GM23338 (cell line): Measurements from ENCODE around the gene GRK5. TPM values are rescaled to one million over a fixed set of nuclear protein-coding genes. Genes with fewer than 3 reads are reported as not detected.

Experiments
- ATAC-seq: fragments of 200-7000 bp; cut with Tn5 transposase; 3 replicates; pipeline ENCODE4 v1.9.1; 2020
- DNase-seq: peaks from one replicate; pipeline ENCODE4 v3.0.0-alpha.2; 2015; ENCODE audit warnings: low spot score
- H2AFZ ChIP-seq: fragments of 200-600 bp; sonication (generic); 2 replicates; pipeline ENCODE4 v1.8.0; 2016; ENCODE audit warnings: antibody characterized with exemption, mild to moderate bottlenecking, moderate library complexity
- H3F3A ChIP-seq: fragments of 200-600 bp; sonication (generic); replicated peaks from 2 replicates; pipeline ENCODE4 v1.8.0; 2017; ENCODE audit warnings: antibody characterized with exemption, mixed run types, low read depth
- H3K27ac ChIP-seq: fragments of 200-600 bp; sonication (generic); 2 replicates; pipeline ENCODE4 v1.6.1; 2016; ENCODE audit warnings: low read depth
- H3K27me3 ChIP-seq: fragments of 200-600 bp; sonication (generic); 2 replicates; pipeline ENCODE4 v1.8.0; 2016; ENCODE audit warnings: mild to moderate bottlenecking, mixed run types, moderate library complexity; ENCODE audit not compliant: insufficient read depth
- H3K36me3 ChIP-seq: fragments of 200-600 bp; sonication (generic); 2 replicates; pipeline ENCODE4 v1.8.0; 2016; ENCODE audit warnings: mild to moderate bottlenecking; ENCODE audit not compliant: insufficient read depth
- H3K4me1 ChIP-seq: fragments of 200-600 bp; sonication (generic); 2 replicates; pipeline ENCODE4 v1.8.0; 2016; ENCODE audit warnings: mild to moderate bottlenecking, moderate library complexity; ENCODE audit not compliant: insufficient read depth
- H3K4me2 ChIP-seq: fragments of 200-600 bp; sonication (generic); 2 replicates; pipeline ENCODE4 v1.7.1; 2017; ENCODE audit warnings: mixed run types
- H3K4me3 ChIP-seq: fragments of 200-600 bp; sonication (generic); 2 replicates; pipeline ENCODE4 v1.6.1; 2016; ENCODE audit warnings: mixed run types
- H3K79me2 ChIP-seq: fragments of 200-600 bp; sonication (generic); replicated peaks from 2 replicates; pipeline ENCODE4 v1.8.0; 2017; ENCODE audit warnings: mild to moderate bottlenecking; ENCODE audit not compliant: insufficient read depth
- H3K9me2 ChIP-seq: fragments of 200-600 bp; sonication (generic); 2 replicates; pipeline ENCODE4 v1.8.0; 2017; ENCODE audit not compliant: insufficient read depth
- H4K20me1 ChIP-seq: fragments of 200-600 bp; sonication (generic); replicated peaks from 2 replicates; pipeline ENCODE4 v1.8.0; 2017; ENCODE audit warnings: mild to moderate bottlenecking; ENCODE audit not compliant: insufficient read depth
- H3K27ac Mint-ChIP-seq: 2 replicates; pipeline ENCODE4 v1.8.0; 2020; ENCODE audit warnings: inconsistent platforms, mild to moderate bottlenecking, moderate library complexity, mixed read lengths
- H3K27me3 Mint-ChIP-seq: 3 replicates; pipeline ENCODE4 v1.8.0; 2022; ENCODE audit warnings: low read depth, mild to moderate bottlenecking, moderate library complexity, mixed read lengths, inconsistent platforms; ENCODE audit not compliant: insufficient read depth, poor library complexity
- H3K36me3 Mint-ChIP-seq: 3 replicates; pipeline ENCODE4 v1.8.0; 2021; ENCODE audit warnings: low read depth, mild to moderate bottlenecking, inconsistent platforms, moderate library complexity, mixed read lengths
- H3K4me1 Mint-ChIP-seq: 3 replicates; pipeline ENCODE4 v1.8.0; 2020; ENCODE audit warnings: mild to moderate bottlenecking, inconsistent platforms, mixed read lengths
- H3K4me3 Mint-ChIP-seq: 3 replicates; pipeline ENCODE4 v1.8.0; 2021; ENCODE audit warnings: moderate library complexity, mild to moderate bottlenecking, inconsistent platforms, mixed read lengths
- H3K9me3 Mint-ChIP-seq: 3 replicates; pipeline ENCODE4 v1.8.0; 2020; ENCODE audit warnings: moderate library complexity, mild to moderate bottlenecking, inconsistent platforms, mixed read lengths
- CREB1 ChIP-seq: fragments of 250-450 bp; sonication (Bioruptor Pico); IDR thresholded peaks from 2 replicates; pipeline ENCODE4 v1.5.0; 2020; ENCODE audit warnings: low read depth, mild to moderate bottlenecking, moderate library complexity
- EZH2 ChIP-seq: fragments of 200-600 bp; sonication (generic); IDR thresholded peaks from one replicate; pipeline ENCODE4 v1.8.0; 2017; ENCODE audit warnings: antibody characterized with exemption, mild to moderate bottlenecking, low read depth; ENCODE audit not compliant: unreplicated experiment
- JUNB ChIP-seq: IDR thresholded peaks from one replicate; pipeline ENCODE4 v1.6.1; 2016; ENCODE audit warnings: antibody characterized with exemption; ENCODE audit not compliant: unreplicated experiment
- NANOG ChIP-seq: IDR thresholded peaks from 2 replicates; pipeline ENCODE4 v1.6.1; 2016; ENCODE audit warnings: antibody characterized with exemption, borderline replicate concordance
- POLR2AphosphoS5 ChIP-seq: IDR thresholded peaks from 2 replicates; pipeline ENCODE4 v1.6.1; 2016; ENCODE audit warnings: antibody characterized with exemption, low read depth
- STAT1 ChIP-seq: IDR thresholded peaks from one replicate; pipeline ENCODE4 v1.6.1; 2016; ENCODE audit warnings: antibody characterized with exemption; ENCODE audit not compliant: unreplicated experiment
- ZNF114 ChIP-seq: fragments of 250-450 bp; sonication (Bioruptor Pico); IDR thresholded peaks from 2 replicates; pipeline ENCODE4 v1.5.0; 2020; ENCODE audit warnings: mild to moderate bottlenecking, moderate library complexity
- ZNF331 ChIP-seq: fragments of 250-450 bp; sonication (Bioruptor Pico); IDR thresholded peaks from 2 replicates; pipeline ENCODE4 v1.5.0; 2020; ENCODE audit warnings: low read depth, mild to moderate bottlenecking, moderate library complexity
- polyA plus RNA-seq: library from polyadenylated mRNA; unstranded; fragments of >200 nt; fragmentation: Nextera tagmentation; extraction: Ambion mirVana; gene quantifications from 2 replicates; pipeline ENCODE4 v1.2.1, GENCODE V29; 2016
- total RNA-seq: library from RNA; depleted of rRNA; stranded (reverse); fragments of >200 nt; shearing (Covaris generic); gene quantifications from 2 replicates; pipeline ENCODE4 v1.2.3, GENCODE V29; 2014
- TF ChIP-seq, protein P1 (sequence below): fragments of 250-450 bp; sonication (Bioruptor Pico); IDR thresholded peaks from 2 replicates; pipeline ENCODE4 v1.5.0; 2020; ENCODE audit warnings: mild to moderate bottlenecking, moderate library complexity
- TF ChIP-seq, protein P2 (sequence below): IDR thresholded peaks from 2 replicates; pipeline ENCODE4 v1.6.1; 2016; ENCODE audit warnings: antibody characterized with exemption

The GRK5 gene
- total and polyA plus RNA-seq, 2 experiments from 2014 or later, result 0.53 to 2.0 TPM

DNA sequence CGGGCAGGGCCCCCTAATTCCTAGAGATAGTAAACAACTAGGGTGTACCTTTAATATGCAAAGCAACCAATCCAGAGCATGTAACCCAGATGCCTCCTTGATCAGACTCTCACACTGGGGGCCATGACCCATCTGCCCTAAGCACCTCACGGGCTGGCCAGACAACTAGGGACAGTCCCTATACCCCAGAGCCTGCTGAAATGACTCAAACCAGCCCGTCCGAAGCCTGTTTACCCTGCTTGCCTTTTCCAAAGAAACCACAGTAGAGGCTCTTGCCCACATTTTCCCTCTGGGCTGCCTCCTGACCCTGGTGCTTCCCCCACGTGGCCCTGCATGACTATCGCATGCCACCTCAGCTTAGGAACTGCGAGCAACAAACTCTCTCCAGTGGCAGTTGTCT is 288.9 kb downstream of the GRK5 start (continued):
- TF ChIP-seq, protein P1, sequence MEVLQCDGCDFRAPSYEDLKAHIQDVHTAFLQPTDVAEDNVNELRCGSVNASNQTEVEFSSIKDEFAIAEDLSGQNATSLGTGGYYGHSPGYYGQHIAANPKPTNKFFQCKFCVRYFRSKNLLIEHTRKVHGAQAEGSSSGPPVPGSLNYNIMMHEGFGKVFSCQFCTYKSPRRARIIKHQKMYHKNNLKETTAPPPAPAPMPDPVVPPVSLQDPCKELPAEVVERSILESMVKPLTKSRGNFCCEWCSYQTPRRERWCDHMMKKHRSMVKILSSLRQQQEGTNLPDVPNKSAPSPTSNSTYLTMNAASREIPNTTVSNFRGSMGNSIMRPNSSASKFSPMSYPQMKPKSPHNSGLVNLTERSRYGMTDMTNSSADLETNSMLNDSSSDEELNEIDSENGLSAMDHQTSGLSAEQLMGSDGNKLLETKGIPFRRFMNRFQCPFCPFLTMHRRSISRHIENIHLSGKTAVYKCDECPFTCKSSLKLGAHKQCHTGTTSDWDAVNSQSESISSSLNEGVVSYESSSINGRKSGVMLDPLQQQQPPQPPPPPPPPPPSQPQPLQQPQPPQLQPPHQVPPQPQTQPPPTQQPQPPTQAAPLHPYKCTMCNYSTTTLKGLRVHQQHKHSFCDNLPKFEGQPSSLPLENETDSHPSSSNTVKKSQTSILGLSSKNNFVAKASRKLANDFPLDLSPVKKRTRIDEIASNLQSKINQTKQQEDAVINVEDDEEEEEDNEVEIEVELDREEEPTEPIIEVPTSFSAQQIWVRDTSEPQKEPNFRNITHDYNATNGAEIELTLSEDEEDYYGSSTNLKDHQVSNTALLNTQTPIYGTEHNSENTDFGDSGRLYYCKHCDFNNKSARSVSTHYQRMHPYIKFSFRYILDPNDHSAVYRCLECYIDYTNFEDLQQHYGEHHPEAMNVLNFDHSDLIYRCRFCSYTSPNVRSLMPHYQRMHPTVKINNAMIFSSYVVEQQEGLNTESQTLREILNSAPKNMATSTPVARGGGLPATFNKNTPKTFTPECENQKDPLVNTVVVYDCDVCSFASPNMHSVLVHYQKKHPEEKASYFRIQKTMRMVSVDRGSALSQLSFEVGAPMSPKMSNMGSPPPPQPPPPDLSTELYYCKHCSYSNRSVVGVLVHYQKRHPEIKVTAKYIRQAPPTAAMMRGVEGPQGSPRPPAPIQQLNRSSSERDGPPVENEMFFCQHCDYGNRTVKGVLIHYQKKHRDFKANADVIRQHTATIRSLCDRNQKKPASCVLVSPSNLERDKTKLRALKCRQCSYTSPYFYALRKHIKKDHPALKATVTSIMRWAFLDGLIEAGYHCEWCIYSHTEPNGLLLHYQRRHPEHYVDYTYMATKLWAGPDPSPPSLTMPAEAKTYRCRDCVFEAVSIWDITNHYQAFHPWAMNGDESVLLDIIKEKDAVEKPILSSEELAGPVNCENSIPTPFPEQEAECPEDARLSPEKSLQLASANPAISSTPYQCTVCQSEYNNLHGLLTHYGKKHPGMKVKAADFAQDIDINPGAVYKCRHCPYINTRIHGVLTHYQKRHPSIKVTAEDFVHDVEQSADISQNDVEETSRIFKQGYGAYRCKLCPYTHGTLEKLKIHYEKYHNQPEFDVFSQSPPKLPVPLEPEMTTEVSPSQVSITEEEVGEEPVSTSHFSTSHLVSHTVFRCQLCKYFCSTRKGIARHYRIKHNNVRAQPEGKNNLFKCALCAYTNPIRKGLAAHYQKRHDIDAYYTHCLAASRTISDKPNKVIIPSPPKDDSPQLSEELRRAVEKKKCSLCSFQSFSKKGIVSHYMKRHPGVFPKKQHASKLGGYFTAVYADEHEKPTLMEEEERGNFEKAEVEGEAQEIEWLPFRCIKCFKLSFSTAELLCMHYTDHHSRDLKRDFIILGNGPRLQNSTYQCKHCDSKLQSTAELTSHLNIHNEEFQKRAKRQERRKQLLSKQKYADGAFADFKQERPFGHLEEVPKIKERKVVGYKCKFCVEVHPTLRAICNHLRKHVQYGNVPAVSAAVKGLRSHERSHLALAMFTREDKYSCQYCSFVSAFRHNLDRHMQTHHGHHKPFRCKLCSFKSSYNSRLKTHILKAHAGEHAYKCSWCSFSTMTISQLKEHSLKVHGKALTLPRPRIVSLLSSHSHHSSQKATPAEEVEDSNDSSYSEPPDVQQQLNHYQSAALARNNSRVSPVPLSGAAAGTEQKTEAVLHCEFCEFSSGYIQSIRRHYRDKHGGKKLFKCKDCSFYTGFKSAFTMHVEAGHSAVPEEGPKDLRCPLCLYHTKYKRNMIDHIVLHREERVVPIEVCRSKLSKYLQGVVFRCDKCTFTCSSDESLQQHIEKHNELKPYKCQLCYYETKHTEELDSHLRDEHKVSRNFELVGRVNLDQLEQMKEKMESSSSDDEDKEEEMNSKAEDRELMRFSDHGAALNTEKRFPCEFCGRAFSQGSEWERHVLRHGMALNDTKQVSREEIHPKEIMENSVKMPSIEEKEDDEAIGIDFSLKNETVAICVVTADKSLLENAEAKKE, result no peak
- no peak for TF ChIP-seq ZNF114
- no peak for TF ChIP-seq POLR2AphosphoS5
- TF ChIP-seq EZH2, result no peak

DNA sequence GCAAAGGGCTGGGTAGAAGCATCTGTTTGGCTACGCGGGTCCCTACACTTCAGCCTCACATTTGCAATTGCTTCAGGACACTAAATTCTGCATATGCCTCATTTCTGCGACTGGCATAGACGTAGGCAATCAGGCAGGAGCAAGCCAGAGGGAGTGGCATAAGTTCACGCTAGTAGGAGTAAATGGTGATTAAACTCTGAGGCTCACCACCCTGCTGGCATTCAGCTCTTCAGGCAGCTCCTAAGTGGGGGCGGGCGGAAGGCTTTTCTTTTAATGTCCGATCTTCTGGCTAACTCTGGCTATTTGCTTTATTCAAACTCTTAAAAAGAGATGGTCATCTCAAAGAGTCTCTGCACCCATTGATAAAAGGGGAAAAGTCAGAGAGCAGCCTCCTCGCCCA is 289.9 kb downstream of the GRK5 start:
- no peaks in the 10 kb centered on the region for H3F3A ChIP-seq

More for the DNA sequence above, 289.9 kb downstream of the GRK5 start:
- no peaks in the 10 kb centered on the region for H3K9me2 ChIP-seq
- H4K20me1 ChIP-seq, result no peaks in the 10 kb centered on the region
- Mint-ChIP-seq H3K4me1 (peaks cover 9% of the 10 kb centered on the region), H3K27ac (no peak overlapping the region), H3K9me3 (no peaks in the 10 kb centered on the region), H3K36me3 (no peaks in the 10 kb centered on the region), H3K27me3 (peaks cover 4% of the 10 kb centered on the region), H3K4me3 (no peak overlapping the region)
- no peak overlapping the region for H3K4me3 ChIP-seq
- H3K79me2 ChIP-seq, result no peaks in the 10 kb centered on the region
- no peak for TF ChIP-seq JUNB
- no peak for TF ChIP-seq EZH2
- no peak for TF ChIP-seq ZNF114
- TF ChIP-seq STAT1, result no peak
- TF ChIP-seq, protein P2, sequence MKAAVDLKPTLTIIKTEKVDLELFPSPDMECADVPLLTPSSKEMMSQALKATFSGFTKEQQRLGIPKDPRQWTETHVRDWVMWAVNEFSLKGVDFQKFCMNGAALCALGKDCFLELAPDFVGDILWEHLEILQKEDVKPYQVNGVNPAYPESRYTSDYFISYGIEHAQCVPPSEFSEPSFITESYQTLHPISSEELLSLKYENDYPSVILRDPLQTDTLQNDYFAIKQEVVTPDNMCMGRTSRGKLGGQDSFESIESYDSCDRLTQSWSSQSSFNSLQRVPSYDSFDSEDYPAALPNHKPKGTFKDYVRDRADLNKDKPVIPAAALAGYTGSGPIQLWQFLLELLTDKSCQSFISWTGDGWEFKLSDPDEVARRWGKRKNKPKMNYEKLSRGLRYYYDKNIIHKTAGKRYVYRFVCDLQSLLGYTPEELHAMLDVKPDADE, result no peak
- no peak for TF ChIP-seq ZNF331 (CRISPR knock-in tag)
- no peak for TF ChIP-seq CREB1
- no peak for TF ChIP-seq NANOG
- no peak overlapping the region for H3K4me2 ChIP-seq
- no peak overlapping the region for H3K27ac ChIP-seq
- H3K36me3 ChIP-seq, result no peaks in the 10 kb centered on the region
- H3K4me1 ChIP-seq, result 0 out of 2 replicates have a peak, but pooled peaks cover 4% of the 10 kb centered on the region
- DNase-seq (no peak), ATAC-seq (no peak)
- no peaks in the 10 kb centered on the region for H3K27me3 ChIP-seq
- H2AFZ ChIP-seq, result no peak overlapping the region
